Endothelial cell of umbilical vein (primary cell): Measurements from ENCODE around the gene C2CD4D. TPM values are rescaled to one million over a fixed set of nuclear protein-coding genes. Genes with fewer than 3 reads are reported as not detected.
"Not testable (repeated sequence)": the region's sequence is repeated elsewhere in the genome, so short reads cannot be mapped to it uniquely, and the experiment has no call there.

Experiments
- BruUV-seq: library from RNA; stranded (reverse); fragments of 400-500 nt; replicated peaks from 2 replicates; lab custom pipeline; 2021; lab: Mats Ljungman, UMichigan
- CTCF ChIA-PET: fragments of 300-600, 350-600 bp; sonication (Branson Sonifier 250); formaldehyde crosslinking; loops from one replicate; lab custom pipeline; 2021; ENCODE audit warnings: antibody characterized with exemption, inconsistent platforms; lab: Charles Lee
- POLR2A ChIA-PET: fragments of 300-600, 350-600 bp; sonication (Branson Sonifier 250); formaldehyde crosslinking; loops from one replicate; lab custom pipeline; 2021; ENCODE audit warnings: antibody characterized with exemption, inconsistent platforms; lab: Charles Lee
- DNase-seq: peaks from one replicate; pipeline ENCODE4 v3.0.0-alpha.2; 2011; ENCODE audit warnings: low read depth, low spot score
- FAIRE-seq: peaks from 2 replicates; lab custom pipeline; 2011; peaks lifted over from hg19 to GRCh38; lab: Jason Lieb, UNC
- H2AFZ ChIP-seq: 2 replicates; pipeline ENCODE4 v1.6.0; 2012; ENCODE audit warnings: low read depth, low read length, control low read depth, inconsistent platforms
- H3K27ac ChIP-seq: 2 replicates; pipeline ENCODE4 v1.5.1; 2011; ENCODE audit warnings: low read depth, mild to moderate bottlenecking, control low read depth, low read length, moderate library complexity; ENCODE audit not compliant: insufficient read depth
- H3K27me3 ChIP-seq, 2 experiments: 2 replicates each; pipeline versions ENCODE4 v1.6.0 to v1.6.1; 2011; ENCODE audit warnings: low read length in 2 of 2, mixed read lengths in 1 of 2; ENCODE audit not compliant: control insufficient read depth in 2 of 2, insufficient read depth in 2 of 2
- H3K36me3 ChIP-seq, 2 experiments: 2 replicates in 1 of 2; 3 replicates in 1 of 2; pipeline ENCODE4 v1.5.1; 2011; ENCODE audit warnings: low read length in 2 of 2, mild to moderate bottlenecking in 1 of 2, moderate library complexity in 1 of 2; ENCODE audit not compliant: control insufficient read depth in 2 of 2, insufficient read depth in 2 of 2; ENCODE audit errors: extremely low read depth in 1 of 2
- H3K4me1 ChIP-seq: 3 replicates; pipeline ENCODE4 v1.5.1; 2011; ENCODE audit warnings: mild to moderate bottlenecking, low read length; ENCODE audit not compliant: control insufficient read depth, insufficient read depth; ENCODE audit errors: extremely low read depth
- H3K4me2 ChIP-seq: 2 replicates; pipeline ENCODE4 v1.6.1; 2011; ENCODE audit warnings: low read length, control low read depth, mixed read lengths; ENCODE audit not compliant: insufficient read depth
- H3K4me3 ChIP-seq, 3 experiments: fragments of 200-600 bp in 1 of 3; sonication (generic), shearing (Covaris generic) in 1 of 3; replicated peaks in 1 of 3; 2 replicates each; pipeline ENCODE4 v1.5.1; 2011 to 2016; ENCODE audit warnings: control low read depth in 3 of 3, low read length in 3 of 3, mild to moderate bottlenecking in 2 of 3, inconsistent platforms in 1 of 3, low read depth in 1 of 3, moderate library complexity in 1 of 3; ENCODE audit not compliant: insufficient read depth in 1 of 3
- H3K79me2 ChIP-seq: 2 replicates; pipeline ENCODE4 v1.6.0; 2012; ENCODE audit warnings: low read length, inconsistent platforms; ENCODE audit not compliant: control insufficient read depth, insufficient read depth
- H3K9ac ChIP-seq: replicated peaks from 2 replicates; pipeline ENCODE3; 2011; ENCODE audit warnings: low read length, control low read depth; ENCODE audit not compliant: insufficient read depth; ENCODE audit errors: extremely low read depth
- H3K9me1 ChIP-seq: replicated peaks from 3 replicates; pipeline ENCODE4 v1.6.0; 2011; ENCODE audit warnings: mild to moderate bottlenecking, low read length; ENCODE audit not compliant: control insufficient read depth, insufficient read depth; ENCODE audit errors: extremely low read depth
- H3K9me3 ChIP-seq: replicated peaks from 2 replicates; pipeline ENCODE4 v1.5.1; 2012; ENCODE audit warnings: low read length, inconsistent platforms; ENCODE audit not compliant: control insufficient read depth, insufficient read depth
- H4K20me1 ChIP-seq: replicated peaks from 2 replicates; pipeline ENCODE3; 2011; ENCODE audit warnings: mild to moderate bottlenecking, low read length; ENCODE audit not compliant: control insufficient read depth, insufficient read depth; ENCODE audit errors: extremely low read depth
- dilution Hi-C: fragments of 300-500 bp; cut with MboI; formaldehyde crosslinking; loops from one replicate; pipeline ENCODE4 v1.15.0; 2019; ENCODE audit warnings: low sequenced_read_pairs; ENCODE audit not compliant: extremely low pct_ligation_motif_present
- intact Hi-C: fragments of 100-400 bp; cut with micrococcal nuclease; formaldehyde crosslinking; loops from one replicate; pipeline ENCODE4 v1.10.0; 2022
- polyA plus RNA-seq, 4 experiments: library from polyadenylated mRNA; depleted of rRNA in 3 of 4; stranded (reverse) in 3 of 4; unstranded in 1 of 4; fragments of >200 nt; gene quantifications; 2 replicates each; pipeline versions ENCODE4 v1.2.1 to v1.2.3, GENCODE V29; 2011 to 2012; ENCODE audit warnings: missing spikeins in 1 of 4
- total RNA-seq: library from RNA; stranded (reverse); gene quantifications from 2 replicates; pipeline ENCODE4 v1.2.3, GENCODE V29; 2021

Gene C2CD4D
- total and polyA plus RNA-seq, 2 donors (not counting 3 experiments of a cell fraction or from before 2014, with no cell fraction given), result not detected

DNA sequence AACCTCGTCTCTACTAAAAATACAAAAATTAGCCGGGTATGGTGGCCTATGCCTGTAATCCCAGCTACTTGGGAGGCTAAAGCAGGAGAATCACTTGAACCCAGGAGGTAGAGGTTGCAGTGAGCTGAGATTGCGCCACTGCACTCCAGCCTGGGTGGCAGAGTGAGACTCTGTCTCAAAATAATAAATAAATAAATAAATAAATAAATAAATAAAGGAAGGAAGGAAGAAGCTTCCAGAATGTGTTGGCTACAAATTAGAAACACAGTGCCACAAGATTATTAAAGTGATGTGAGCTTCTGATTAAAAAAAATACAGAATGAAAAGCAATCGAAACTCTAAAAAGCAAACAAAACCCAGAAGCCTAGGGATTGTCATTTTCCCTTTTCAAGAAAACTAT, 44.3 kb upstream of the C2CD4D start:
- H3K79me2 ChIP-seq, H3K36me3 ChIP-seq, H2AFZ ChIP-seq, H3K27me3 ChIP-seq, dilution Hi-C loops, DNase-seq, H3K9me3 ChIP-seq, H4K20me1 ChIP-seq, BruUV-seq, H3K4me2 ChIP-seq, H3K9ac ChIP-seq, POLR2A ChIA-PET, H3K4me3 ChIP-seq, H3K27ac ChIP-seq, intact Hi-C loops, FAIRE-seq, H3K9me1 ChIP-seq: not testable (repeated sequence)
- peaks cover 11% of the 10 kb centered on the region for H3K4me1 ChIP-seq
- CTCF ChIA-PET, result interaction anchor here (0.6 to 1.3 kb wide), 3 partner anchors 10 to 147 kb away, joined by 3 to 5 read pairs (median 4); no protein-coding TSS in a partner anchor

DNA sequence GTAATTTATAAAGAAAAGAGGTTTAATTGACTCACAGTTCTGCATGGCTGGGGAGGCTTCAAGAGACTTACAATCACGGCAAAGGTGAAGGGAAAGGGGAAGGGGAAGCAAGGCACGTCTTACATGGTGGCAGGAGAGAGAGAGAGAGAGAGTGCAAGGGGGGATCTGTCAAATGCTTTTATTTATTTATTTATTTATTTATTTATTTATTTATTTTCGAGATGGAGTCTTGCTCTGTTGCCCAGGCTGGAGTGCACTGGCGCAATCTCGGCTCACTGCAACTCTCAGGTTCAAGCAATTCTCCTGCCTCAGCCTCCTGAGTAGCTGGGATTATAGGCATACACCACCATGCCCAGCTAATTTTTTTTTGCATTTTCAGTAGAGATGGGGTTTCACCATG, 43.3 kb upstream of the C2CD4D start:
- H3K27ac ChIP-seq, H3K27me3 ChIP-seq, H3K36me3 ChIP-seq, intact Hi-C loops, BruUV-seq, H3K4me2 ChIP-seq, FAIRE-seq, H2AFZ ChIP-seq, H3K9me3 ChIP-seq, H3K9ac ChIP-seq, H3K9me1 ChIP-seq, DNase-seq, POLR2A ChIA-PET, dilution Hi-C loops, H3K4me3 ChIP-seq, H3K79me2 ChIP-seq, H4K20me1 ChIP-seq: not testable (repeated sequence)
- CTCF ChIA-PET, result interaction anchor here (1.0 to 2.2 kb wide), 7 partner anchors 9 to 119 kb away, joined by 3 to 18 read pairs (median 4); no protein-coding TSS in a partner anchor
- H3K4me1 ChIP-seq, result peaks cover 11% of the 10 kb centered on the region
